ENCODE measurements around the gene C1QTNF1. TPM values are rescaled to one million over a fixed set of nuclear protein-coding genes. Genes with fewer than 3 reads are reported as not detected.

The C1QTNF1 gene
- total and polyA plus RNA-seq, 9 of the 15 experiments (the other 6 are each of a cell fraction or from before 2014, with no cell fraction given) = 0.09 TPM; not detected in 8

DNA sequence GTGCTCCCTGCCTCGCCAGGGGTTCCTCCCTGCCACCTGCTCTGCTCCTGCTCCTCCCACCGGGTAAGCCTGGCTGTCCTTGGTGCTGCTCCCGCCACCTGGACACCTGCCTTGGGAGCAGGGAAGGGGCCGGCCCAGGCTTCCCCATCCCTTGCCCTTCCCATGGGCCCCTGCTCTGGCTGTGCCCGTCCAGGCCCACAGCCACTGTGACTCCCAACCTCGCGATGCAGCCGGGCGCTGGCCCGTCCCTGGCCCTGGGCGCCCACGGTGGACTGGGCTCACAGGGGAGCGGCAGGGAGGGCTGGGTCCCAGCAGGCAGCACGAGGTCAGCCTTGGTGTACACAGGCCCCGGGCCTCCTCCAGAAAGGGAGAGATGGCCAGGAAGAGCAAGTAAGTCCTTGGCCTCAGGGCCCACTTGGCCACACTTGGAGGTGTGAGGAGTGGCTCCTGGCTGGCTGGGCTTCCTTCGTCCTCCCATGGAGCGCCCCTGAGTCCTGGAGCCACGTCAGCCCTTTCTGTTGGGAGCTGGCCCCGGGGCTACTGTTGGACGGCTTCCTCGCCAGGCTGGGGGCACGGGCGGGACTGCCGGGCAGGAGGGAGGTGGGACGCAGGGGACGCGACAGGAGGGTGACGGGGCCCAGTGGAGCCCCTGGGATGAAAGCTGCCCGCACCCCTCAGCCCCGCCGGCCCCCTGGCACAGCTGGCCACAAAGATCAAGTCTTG is 65.9 kb downstream of the C1QTNF1 start:
- DNase-seq (ENCODE audit: extremely low read depth in 1 of 4, low spot score in 3 of 4) = no peak
- H3K27ac ChIP-seq (ENCODE audit: extremely low read depth, low read depth, low read length) = no peak overlapping the region
- H3K79me2 ChIP-seq (ENCODE audit: control insufficient read depth, insufficient read depth, low read length) = no peaks in the 10 kb centered on the region
- CTCF ChIA-PET (ENCODE audit: low intra/inter-chr PET ratio) = interaction anchor here (0.7 kb wide), 1 partner anchor 47 kb away, joined by 3 read pairs; no protein-coding TSS in a partner anchor
- H3K27me3 ChIP-seq (ENCODE audit: control insufficient read depth in 2 of 2, insufficient read depth in 2 of 2, low read length in 2 of 2) = peaks cover 5 to 25% of the 10 kb centered on the region in 2 experiments; a peak in 3 of 5 replicates
- H4K20me1 ChIP-seq (replicated peaks; ENCODE audit: control insufficient read depth, insufficient read depth, low read length) = peaks cover 20% of the 10 kb centered on the region
- in situ Hi-C loops (cut with MboI) (no loop called here), intact Hi-C loops (cut with micrococcal nuclease) (no loop called here)
- FAIRE-seq = no peak
- H3K9me1 ChIP-seq (ENCODE audit: control insufficient read depth, insufficient read depth, low read length) = peaks cover 5% of the 10 kb centered on the region
- TF ChIP-seq SIRT6 (IDR thresholded peaks at IDR 0.05; ENCODE audit: low read depth, low read length) (no peak), ZNF263 (CRISPR knock-in tag; IDR thresholded peaks at IDR 0.05; ENCODE audit: borderline replicate concordance) (peak; percentile 30; the same call in 1 of the 2 replicates), ZFX (CRISPR knock-in tag; IDR thresholded peaks at IDR 0.05) (0 out of 2 replicates have a peak, but pooled peaks have one; percentile 15), POLR2G (IDR thresholded peaks at IDR 0.05; ENCODE audit: low read depth, low read length) (peak; percentile 67), ZFP30 (CRISPR knock-in tag; IDR thresholded peaks at IDR 0.05; ENCODE audit: borderline replicate concordance) (no peak), MECOM (CRISPR knock-in tag; IDR thresholded peaks at IDR 0.05) (no peak), BCL6 (CRISPR knock-in tag; IDR thresholded peaks at IDR 0.05) (no peak), TGIF2 (CRISPR knock-in tag; IDR thresholded peaks at IDR 0.05) (0 out of 2 replicates have a peak, but pooled peaks have one; percentile 19), YY1 (IDR thresholded peaks at IDR 0.05; ENCODE audit: borderline replicate concordance in 1 of 3, control insufficient read depth in 1 of 3, extremely low read depth in 1 of 3, insufficient read depth in 3 of 3, insufficient read length in 1 of 3, insufficient replicate concordance in 2 of 3, low read depth in 1 of 3, low read length in 2 of 3) (no peak), EP300 (IDR thresholded peaks at IDR 0.05; ENCODE audit: low read length) (no peak)
- TF ChIP-seq, protein P1, sequence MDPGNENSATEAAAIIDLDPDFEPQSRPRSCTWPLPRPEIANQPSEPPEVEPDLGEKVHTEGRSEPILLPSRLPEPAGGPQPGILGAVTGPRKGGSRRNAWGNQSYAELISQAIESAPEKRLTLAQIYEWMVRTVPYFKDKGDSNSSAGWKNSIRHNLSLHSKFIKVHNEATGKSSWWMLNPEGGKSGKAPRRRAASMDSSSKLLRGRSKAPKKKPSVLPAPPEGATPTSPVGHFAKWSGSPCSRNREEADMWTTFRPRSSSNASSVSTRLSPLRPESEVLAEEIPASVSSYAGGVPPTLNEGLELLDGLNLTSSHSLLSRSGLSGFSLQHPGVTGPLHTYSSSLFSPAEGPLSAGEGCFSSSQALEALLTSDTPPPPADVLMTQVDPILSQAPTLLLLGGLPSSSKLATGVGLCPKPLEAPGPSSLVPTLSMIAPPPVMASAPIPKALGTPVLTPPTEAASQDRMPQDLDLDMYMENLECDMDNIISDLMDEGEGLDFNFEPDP (CRISPR knock-in tag; IDR thresholded peaks at IDR 0.05) = no peak
- TF ChIP-seq, protein P2, sequence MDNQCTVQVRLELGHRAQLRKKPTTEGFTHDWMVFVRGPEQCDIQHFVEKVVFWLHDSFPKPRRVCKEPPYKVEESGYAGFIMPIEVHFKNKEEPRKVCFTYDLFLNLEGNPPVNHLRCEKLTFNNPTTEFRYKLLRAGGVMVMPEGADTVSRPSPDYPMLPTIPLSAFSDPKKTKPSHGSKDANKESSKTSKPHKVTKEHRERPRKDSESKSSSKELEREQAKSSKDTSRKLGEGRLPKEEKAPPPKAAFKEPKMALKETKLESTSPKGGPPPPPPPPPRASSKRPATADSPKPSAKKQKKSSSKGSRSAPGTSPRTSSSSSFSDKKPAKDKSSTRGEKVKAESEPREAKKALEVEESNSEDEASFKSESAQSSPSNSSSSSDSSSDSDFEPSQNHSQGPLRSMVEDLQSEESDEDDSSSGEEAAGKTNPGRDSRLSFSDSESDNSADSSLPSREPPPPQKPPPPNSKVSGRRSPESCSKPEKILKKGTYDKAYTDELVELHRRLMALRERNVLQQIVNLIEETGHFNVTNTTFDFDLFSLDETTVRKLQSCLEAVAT (IDR thresholded peaks at IDR 0.05) = no peak
- TF ChIP-seq, protein P3, sequence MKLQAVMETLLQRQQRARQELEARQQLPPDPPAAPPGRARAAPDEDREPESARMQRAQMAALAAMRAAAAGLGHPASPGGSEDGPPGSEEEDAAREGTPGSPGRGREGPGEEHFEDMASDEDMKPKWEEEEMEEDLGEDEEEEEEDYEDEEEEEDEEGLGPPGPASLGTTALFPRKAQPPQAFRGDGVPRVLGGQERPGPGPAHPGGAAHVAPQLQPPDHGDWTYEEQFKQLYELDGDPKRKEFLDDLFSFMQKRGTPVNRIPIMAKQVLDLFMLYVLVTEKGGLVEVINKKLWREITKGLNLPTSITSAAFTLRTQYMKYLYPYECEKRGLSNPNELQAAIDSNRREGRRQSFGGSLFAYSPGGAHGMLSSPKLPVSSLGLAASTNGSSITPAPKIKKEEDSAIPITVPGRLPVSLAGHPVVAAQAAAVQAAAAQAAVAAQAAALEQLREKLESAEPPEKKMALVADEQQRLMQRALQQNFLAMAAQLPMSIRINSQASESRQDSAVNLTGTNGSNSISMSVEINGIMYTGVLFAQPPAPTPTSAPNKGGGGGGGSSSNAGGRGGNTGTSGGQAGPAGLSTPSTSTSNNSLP (IDR thresholded peaks at IDR 0.05; ENCODE audit: borderline replicate concordance, low read depth, low read length) = no peak
- no TSS peak for BruUV-seq (replicated peaks)
- H2AFZ ChIP-seq (ENCODE audit: low read depth, low read length) = no peak overlapping the region
- no peak overlapping the region for H3K9ac ChIP-seq (ENCODE audit: insufficient read depth in 1 of 2, low read depth in 2 of 2, low read length in 2 of 2)
- 45% methylated on average over 23 of the region's 31 CpGs for WGBS (ENCODE audit: insufficient coverage, low coverage, missing lambda C conversion rate)
- peaks cover 22% of the 10 kb centered on the region; the same call in 1 of the 3 replicates for H3K36me3 ChIP-seq (ENCODE audit: control insufficient read depth, insufficient read depth, low read length)
- H3K4me3 ChIP-seq = no peak overlapping the region
- H3K9me3 ChIP-seq (replicated peaks; ENCODE audit: control insufficient read depth, insufficient read depth, low read depth, low read length) = no peaks in the 10 kb centered on the region
- H3K4me2 ChIP-seq (ENCODE audit: insufficient read depth, low read length) = no peak overlapping the region
- ATAC-seq = no peak
- POLR2A ChIA-PET = no interaction called here
- peaks cover 0 to 32% of the 10 kb centered on the region in 2 experiments; a peak in 2 of 5 replicates for H3K4me1 ChIP-seq (replicated peaks in 1 of 2; ENCODE audit: control insufficient read depth in 2 of 2, insufficient read depth in 2 of 2, low read length in 2 of 2)

Measured in K562 (cell line).